Stimulated activated CD4-positive, alpha-beta T cell treated with anti-CD3 and anti-CD28 coated beads, Interleukin-4, amount 100 ng/mL, for 4 hours (primary cell): Measurements from ENCODE around the gene HAPLN1.

Experiments used
- DNase-seq, 2 experiments: peaks; one replicate each; pipeline ENCODE4 v3.0.0-alpha.2; 2020

HAPLN1 gene

DNA sequence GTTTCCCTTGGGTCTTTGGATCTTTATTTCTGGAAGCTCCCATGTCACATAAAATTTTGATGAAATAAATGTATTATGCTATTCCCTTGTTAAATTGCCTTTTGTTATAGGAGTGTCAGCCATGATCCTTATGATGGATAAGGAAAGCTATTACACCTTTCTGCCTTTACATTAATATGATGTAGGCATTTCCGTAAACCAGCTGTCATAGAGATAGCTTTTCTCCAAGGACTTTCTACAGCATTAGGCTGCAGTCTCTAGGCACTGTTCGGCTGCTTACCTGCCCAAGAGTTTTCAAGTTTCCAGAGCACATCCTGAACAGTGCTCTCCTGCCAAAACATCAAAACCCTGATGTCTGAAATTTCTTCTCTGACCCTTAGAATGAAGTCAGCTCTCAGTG, 87.4 kb downstream of the HAPLN1 start:
- DNase-seq = no peak

- no peak for DNase-seq
Measured at GRCh38 chr5:83632874-83633273, 87.8 kb downstream of the HAPLN1 start.

DNA sequence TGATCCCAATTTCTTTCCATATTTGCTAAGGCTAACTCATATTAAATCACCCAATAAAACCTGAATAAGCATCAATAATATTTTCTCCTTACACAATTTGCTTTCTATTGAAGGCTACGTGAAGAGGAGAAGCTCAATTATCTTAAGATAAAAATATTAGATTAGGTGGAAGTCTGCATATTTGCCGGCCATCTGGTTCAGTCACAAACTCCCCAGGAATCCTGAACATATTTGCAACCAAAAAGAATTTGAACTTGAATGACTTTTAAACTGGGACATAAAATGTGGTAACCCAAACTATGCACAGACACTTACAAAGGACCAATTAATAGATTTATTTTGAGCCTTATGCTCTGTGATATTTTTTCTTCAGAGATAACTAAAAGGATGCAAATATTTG, 92.3 kb downstream of the HAPLN1 start:
- no peak for DNase-seq

GRCh38 chr5:83614841-83615240, 105.8 kb downstream of the HAPLN1 start:
- no peak for DNase-seq

DNA sequence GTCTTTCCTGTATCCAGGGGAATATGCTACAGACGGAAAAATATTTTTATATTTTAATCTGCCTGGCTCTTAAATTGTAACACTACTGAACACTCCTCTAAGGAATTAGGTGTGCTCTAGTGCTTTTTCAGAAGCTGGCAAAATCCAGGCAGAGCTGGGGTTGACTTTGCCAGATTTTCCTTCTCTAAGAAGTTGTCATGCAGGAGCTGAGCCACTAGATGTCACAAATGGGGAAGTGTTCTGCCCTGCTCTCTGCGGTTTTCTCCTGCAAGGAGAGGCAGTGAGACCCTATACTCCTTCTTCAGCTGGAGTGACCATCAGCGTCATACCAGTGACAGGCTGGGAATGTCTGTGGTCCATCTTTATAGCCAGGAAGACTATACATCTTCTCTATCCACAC, 112.5 kb downstream of the HAPLN1 start:
- DNase-seq = no peak

GRCh38 chr5:83595217-83595616, 125.4 kb downstream of the HAPLN1 start:
- DNase-seq = no peak

GRCh38 chr5:83590966-83591365, 129.7 kb downstream of the HAPLN1 start:
- DNase-seq = no peak

GRCh38 chr5:83589786-83590185, 130.9 kb downstream of the HAPLN1 start:
- DNase-seq = no peak
